ENCODE measurements around the gene PTPRM.
A peak's percentile ranks its signal among the peaks of the same experiment; 100 is the strongest.

The PTPRM gene

GRCh38 chr18:7684357-7684756, 117.2 kb downstream of the PTPRM start:
- no peak for DNase-seq (ENCODE audit: low read depth in 2 of 2)
- no peak overlapping the region for H3K4me3 ChIP-seq (replicated peaks in 1 of 2; ENCODE audit: low read depth in 2 of 2, low read length in 2 of 2)
- no peak for TF ChIP-seq CTCF (IDR thresholded peaks at IDR 0.05; ENCODE audit: low read depth, low read length)

- TF ChIP-seq CTCF (IDR thresholded peaks at IDR 0.05; ENCODE audit: low read depth, low read length): no peak
- no peak for DNase-seq (ENCODE audit: low read depth in 2 of 2)
- H3K4me3 ChIP-seq (replicated peaks in 1 of 2; ENCODE audit: low read depth in 2 of 2, low read length in 2 of 2): no peak overlapping the region
Measured at GRCh38 chr18:7684966-7685365, 117.8 kb downstream of the PTPRM start.

GRCh38 chr18:7686278-7686677, 119.2 kb downstream of the PTPRM start:
- no peak for TF ChIP-seq CTCF (IDR thresholded peaks at IDR 0.05; ENCODE audit: low read depth, low read length)
- DNase-seq (ENCODE audit: low read depth in 2 of 2): no peak
- no peak overlapping the region for H3K4me3 ChIP-seq (replicated peaks in 1 of 2; ENCODE audit: low read depth in 2 of 2, low read length in 2 of 2)

- TF ChIP-seq CTCF (IDR thresholded peaks at IDR 0.05; ENCODE audit: low read depth, low read length): no peak
- no peak overlapping the region for H3K4me3 ChIP-seq (replicated peaks in 1 of 2; ENCODE audit: low read depth in 2 of 2, low read length in 2 of 2)
Measured at GRCh38 chr18:7688580-7688979, 121.5 kb downstream of the PTPRM start.

GRCh38 chr18:7691206-7691605, 124.1 kb downstream of the PTPRM start:
- H3K4me3 ChIP-seq (replicated peaks in 1 of 2; ENCODE audit: low read depth in 2 of 2, low read length in 2 of 2): no peak overlapping the region
- TF ChIP-seq CTCF (IDR thresholded peaks at IDR 0.05; ENCODE audit: low read depth, low read length): no peak
- no peak for DNase-seq (ENCODE audit: low read depth in 2 of 2)

More at GRCh38 chr18:7688580-7688979, 121.5 kb downstream of the PTPRM start:
- DNase-seq (ENCODE audit: low read depth in 2 of 2): no peak

GRCh38 chr18:7696780-7697179, 129.7 kb downstream of the PTPRM start:
- no peak for TF ChIP-seq CTCF (IDR thresholded peaks at IDR 0.05; ENCODE audit: low read depth, low read length)
- DNase-seq (ENCODE audit: low read depth in 2 of 2): peak in 1 of 2 donors; percentile 13
- no peak overlapping the region for H3K4me3 ChIP-seq (replicated peaks in 1 of 2; ENCODE audit: low read depth in 2 of 2, low read length in 2 of 2)

- H3K4me3 ChIP-seq (replicated peaks in 1 of 2; ENCODE audit: low read depth in 2 of 2, low read length in 2 of 2): no peak overlapping the region
- TF ChIP-seq CTCF (IDR thresholded peaks at IDR 0.05; ENCODE audit: low read depth, low read length): no peak
- no peak for DNase-seq (ENCODE audit: low read depth in 2 of 2)
Measured at GRCh38 chr18:7697306-7697705, 130.2 kb downstream of the PTPRM start.
